M059J (cell line): ENCODE measurements around the gene PIN1. TPM values are rescaled to one million over a fixed set of nuclear protein-coding genes. Genes with fewer than 3 reads are reported as not detected.

Experiments used
- DNase-seq: peaks from one replicate; pipeline ENCODE4 v3.0.0-alpha.2; 2012; ENCODE audit warnings: low read depth
- total RNA-seq: library from RNA; depleted of rRNA; stranded (reverse); fragments of >200 nt; shearing (Covaris generic); gene quantifications from 2 replicates; pipeline ENCODE4 v1.2.3, GENCODE V29; 2014

PIN1 gene
- total RNA-seq, 1 experiment from 2014 or later, result 182 TPM

DNA sequence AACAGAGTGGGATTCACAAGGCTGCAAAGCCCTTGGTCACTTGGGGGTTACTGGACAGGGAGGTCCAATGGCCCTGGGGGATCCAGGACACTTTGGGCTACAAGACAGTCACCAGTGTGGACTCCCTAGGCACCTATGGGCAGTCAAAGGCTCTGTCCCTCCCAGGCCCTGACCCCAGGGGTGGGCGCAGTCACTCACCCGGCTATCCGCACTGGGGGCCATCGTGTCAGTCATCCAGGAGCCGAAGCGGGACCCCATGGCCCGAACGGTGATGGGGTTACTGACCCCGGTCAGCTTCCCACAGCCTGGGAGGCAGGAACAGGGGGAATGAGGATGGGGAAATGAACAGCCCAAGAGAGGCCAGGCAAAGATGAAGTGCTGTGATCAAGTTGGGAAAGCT, 21.5 kb downstream of the PIN1 start:
- DNase-seq, result no peak

DNA sequence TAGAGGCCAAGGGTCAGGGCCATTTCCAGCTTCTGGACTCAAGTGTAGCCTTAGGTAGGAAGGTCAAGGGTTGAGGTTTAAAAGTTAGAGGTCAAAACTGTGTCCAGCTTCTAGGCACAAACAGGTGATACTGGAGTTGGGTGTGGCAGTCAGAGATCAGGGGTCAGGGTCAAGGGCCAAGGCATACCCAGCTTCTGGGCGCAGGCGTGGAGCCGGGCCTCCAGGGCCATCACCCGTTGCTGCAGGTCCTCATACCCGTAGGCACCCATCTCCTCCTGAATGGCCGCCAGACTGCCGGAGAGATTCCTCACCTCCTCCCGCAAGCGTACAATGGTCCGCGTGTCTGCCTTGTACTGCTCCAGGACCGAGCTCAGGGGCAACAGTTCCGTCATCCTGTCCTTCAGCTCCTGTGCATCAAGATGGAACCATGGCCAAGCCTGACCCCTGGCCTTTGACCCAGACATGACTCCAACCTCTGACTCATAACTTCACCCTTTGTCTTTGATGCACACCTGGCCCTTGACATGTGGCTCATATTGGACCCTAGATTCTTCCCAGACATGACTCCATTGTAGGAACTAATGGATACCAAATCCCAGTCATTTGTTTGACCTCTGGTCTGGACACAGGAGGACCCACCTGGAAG, 22.1 kb downstream of the PIN1 start:
- DNase-seq, result no peak

DNA sequence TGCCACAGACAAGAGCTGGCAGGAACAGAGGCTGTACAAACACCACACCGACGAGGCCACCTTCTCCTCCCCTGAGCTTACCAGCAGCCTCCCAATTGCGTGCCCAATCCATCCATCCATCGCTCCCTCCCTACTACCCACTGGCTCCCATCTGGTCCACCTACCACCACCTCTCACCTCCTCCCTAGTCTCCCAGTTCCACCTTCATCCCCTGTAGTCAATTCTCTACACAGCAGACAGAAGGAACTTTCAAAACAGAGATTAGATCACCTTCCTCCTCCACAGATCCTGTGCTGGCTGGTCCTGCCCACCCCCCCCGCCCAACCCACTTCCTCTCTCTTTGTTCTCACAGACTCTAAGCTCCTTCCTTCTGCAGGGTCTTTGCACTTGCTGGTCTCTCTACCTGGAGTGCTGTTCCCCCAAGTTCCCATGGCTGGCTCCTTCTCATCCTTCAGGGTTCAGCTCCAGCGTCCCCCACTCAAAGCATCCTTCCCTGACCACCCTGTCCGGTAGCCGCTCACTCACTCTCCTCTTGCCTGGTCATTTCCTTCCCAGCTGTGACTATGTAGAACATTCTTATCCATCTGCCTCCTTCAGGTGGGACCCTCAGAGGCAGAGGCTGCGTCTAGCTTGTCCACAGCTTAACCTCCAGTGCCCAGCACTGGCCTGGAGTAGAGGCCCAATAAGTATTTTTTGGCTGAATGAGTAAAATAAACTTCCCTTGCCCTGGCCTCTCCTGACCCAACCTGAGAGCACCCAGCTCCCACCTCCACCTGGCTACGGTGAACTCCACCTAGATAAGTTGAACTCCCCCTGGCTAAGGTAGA, 23.0 kb downstream of the PIN1 start:
- no peak for DNase-seq

DNA sequence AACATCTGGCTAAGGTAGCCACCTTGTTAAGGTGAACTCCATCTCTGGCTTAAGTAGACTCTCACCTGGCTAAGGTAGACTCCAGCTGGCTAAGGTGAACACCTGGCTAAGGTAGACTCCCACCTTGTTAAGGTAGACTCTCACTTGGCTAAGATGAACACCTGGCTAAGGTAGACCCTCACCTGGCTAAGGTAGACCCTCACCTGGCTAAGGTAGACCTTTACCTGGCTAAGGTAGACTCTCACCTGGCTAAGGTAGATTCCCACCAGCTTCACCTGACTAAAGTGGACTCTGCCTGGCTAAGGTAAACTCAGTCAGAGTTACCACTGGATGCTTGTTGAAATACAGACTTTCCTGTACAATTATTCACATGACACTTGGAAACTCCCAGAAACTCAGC, 23.6 kb downstream of the PIN1 start:
- no peak for DNase-seq

DNA sequence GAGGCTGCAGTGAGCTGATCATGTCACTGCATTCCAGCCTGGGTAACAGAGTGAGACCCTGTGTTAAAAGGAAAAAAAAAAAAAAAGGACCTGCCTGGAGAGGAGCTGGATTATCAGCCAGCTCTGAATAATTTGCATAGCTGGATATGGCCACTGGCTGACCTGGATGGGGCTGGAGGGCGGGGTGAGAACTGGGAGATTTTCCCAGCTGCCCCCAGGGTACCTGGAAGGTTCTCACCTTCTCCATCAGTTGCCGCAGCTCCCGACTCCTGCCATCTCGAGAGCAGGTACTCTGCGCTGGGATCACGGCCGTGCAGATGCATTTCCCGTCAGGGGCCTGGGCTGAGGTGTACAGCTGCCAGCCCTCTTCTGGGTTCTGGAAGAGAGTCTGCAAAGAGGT, 25.3 kb downstream of the PIN1 start:
- no peak for DNase-seq

DNA sequence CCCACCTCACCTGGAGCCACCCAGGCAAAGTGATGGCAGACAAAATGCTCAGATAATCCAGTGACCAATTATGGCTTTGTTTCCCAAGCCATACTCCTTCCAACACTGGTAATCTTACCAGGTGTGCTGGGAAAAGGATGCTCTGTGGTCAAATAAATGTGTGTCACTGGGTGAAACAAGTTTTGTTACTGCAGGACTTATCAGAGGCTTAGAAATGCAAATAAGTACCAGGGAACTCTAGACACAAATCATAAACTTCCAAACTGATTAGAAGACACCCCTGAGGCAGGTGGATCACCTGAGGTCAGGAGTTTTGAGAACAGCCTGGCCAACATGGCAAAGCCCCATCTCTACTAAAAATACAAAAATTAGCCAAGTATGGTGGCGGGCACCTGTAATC, 26.4 kb downstream of the PIN1 start:
- no peak for DNase-seq

DNA sequence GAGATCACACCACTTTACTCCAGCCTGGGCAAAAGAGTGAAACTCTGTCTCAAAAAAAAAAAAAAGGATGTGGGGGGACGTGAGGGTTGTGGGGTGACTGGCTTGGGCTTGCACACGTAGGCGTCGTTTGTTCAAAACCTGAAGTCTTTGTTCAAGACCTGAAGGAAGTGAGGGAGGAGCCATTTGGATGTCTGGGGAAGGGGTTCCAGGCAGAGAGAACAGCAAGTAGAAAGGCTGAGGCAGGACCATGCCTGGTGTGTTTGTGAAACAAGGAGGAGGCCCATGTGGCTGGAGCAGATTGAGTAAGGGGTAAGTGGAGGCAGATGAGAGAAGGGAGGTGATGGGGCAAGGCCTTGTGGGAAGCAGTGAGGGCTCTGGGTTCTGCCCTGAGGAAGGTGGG, 27.8 kb downstream of the PIN1 start:
- no peak for DNase-seq

DNA sequence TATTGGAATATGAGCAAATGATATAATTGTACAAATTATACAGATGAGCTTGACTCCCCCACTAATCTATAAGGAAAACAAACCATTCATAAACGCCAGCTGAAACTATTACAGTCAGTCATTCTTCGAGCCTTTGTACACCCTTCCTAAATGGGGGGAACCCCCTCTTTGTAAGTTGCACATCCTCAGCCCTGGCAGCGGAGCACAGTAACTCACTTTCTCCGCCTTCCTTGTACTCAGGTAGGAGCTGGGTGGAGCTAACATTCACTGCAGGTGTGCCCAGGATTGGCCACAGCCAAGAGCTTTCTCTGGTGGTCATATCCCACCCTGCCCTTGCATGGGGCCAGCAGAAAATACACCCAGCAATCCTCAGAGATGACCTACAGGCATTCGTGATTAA, 28.6 kb downstream of the PIN1 start:
- DNase-seq, result no peak

DNA sequence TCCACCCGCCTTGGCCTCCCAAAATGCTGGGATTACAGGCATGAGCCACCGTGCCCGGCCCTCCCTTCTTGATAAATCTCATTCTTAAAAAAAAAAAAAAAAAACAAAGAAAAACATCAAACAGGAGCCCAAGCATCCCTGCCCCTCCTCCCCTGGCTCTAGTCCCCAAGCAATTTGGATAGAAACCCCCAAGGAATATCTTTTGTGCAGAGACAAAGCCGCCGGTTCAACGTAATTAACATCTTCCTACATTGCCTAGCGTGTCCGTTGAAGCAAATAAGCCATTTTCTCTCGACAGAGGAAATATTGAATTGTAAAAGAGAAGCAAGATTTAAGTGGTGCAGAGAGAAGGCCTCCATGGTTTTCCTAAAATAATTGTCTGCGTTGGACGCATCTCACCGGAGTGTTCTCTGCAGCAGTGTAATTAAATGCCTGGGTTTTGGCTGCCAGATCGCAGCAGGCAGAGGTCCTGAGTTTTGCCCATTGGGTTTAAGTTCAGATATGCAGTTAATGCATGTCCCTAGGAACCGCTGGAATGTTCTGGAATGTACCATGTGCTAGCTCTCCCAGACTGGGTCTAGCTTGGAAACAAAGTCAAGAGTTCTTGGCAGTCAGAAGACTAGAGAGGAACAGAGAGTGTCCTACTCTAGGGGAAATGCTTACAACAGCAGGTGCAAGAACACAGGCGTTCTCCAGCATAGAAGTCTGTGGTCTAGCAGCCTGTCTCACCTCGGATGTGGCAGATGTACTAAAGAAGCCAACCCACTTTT, 30.8 kb downstream of the PIN1 start:
- DNase-seq, result no peak

DNA sequence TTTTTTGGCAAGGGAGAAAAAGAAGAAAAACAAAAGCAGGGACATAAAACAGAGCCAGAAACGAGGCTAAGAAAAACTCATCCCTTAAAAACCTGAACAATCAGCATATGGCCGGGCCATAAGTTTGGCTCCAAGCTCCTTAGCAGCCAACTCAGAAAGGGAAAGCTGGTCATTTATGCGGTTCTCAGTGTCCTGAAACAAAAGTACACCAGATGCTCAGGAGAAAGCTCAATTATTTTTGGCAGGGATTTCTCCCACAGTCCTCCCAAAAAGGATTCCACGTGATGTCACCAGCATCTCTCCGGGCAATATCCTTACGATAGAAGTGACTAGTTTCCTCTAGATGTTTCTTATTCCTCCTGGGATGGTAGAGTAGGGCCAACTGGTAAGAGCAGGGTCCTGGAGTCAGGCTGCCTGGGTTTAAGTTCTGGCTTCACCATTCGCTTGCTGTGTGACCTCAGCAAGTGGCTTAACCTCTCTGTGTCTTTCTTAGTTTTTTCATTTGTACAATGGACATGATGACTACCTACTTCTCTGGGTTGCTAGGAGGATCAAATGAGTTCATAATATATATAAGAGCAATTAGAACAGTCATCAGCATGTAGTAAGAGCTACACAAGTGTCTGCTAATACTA, 34.0 kb downstream of the PIN1 start:
- DNase-seq, result no peak

DNA sequence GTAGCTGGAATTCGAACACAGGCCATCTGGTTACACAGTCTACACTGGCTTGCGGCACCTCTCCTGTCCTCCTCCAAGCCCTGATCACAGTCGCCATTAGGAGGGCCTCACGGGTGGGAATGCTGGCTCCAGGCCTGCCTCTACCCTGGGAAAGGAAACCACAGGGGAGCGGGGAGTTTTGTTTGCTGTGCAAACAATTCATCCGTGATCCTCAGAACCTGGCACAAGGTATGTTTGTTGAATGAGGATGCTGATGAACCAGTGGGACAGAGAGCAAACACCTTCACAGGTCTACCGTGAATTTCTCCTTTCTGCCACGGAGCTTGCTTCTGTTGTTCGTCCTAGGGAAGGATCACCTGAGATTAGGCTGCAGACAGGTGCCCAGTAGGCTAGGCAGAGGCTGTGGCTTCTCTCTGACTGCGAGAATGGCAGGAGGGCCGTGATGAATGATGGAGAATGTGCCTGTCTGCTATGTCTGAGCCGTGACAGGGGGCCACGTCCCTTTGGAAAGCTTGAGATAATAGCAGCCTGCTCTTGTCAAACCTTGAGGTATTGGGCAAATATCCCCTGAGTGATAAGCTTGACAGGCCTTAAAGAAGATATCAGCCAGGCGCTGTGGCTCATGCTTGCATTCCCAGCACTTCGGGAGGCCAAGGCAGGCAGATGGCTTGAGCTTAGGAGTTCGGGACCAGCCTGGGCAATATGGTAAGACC, 36.7 kb downstream of the PIN1 start:
- no peak for DNase-seq

DNA sequence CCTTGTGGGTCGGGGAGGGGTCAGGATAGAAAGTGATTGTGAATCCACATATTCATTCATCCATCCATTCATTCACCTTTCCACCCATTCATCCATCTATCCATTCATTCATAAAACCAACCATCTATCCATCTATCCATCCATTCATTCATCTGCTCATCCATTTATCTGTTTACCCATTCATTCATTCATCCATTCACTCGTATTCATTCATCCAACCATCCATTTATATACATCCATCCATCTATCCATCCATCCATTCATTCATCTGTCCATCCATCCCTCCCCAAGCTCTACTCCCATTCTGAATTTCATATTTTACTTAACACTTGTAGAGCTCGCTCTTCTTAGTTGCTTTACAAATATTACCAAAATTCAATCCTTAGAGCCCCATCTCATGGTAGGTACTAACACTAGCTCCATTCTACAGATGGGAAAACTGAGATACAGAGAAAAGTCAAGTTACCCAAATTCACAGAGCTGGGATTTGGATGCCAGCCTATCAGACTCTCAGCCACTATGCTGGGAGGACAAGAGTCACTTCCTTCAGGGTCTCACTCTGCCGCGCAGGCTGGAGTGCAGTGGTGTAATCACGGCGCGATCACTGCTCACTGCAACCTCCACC, 37.6 kb downstream of the PIN1 start:
- no peak for DNase-seq

DNA sequence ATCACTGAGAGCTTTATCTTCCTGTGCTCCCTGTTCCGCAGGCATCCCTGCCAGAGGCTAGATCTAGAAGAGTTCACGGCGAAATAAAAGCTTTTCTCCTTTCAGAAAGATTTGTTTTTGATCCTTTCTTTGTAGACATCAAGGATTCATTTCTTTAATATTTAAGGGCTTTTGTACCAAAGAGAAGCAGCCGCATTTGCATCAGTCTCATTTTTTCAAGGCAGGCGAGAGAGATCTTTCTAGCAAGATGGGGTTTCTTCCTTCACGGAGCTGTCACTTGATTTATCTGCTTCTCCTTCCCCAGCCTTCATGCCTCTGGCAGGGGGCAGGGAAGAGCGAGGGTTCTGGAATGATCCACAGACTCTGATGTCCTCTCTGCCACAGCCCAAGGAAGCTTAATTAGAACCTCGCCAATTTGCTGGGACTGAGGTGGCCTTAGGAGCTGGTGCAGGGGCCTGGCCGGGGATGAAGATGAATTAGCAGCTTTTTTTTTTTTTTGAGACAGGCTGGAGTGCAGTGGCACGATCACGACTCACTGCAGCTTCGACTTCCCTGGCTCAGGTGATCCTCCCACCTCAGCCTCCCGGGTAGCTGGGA, 40.0 kb downstream of the PIN1 start:
- DNase-seq, result no peak

DNA sequence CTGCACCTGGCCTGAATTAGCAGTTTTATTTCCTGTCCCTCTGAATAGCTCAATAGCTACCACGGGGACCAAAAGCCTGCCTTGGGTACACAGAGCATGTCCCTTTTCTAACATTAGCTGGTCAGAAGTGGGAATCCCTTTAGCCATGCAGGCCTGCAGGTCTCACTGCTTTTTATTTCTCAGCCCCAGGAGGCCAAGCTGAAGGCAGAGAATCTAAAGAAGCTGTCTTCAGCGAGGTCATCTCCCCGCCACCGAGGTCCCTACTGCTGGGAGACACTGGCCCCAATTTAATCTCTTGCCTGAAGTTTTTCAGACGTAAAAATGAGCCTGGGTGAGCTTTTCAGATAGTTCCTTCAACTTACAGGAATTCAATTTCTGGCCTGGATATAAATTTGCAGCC, 40.7 kb downstream of the PIN1 start:
- no peak for DNase-seq

DNA sequence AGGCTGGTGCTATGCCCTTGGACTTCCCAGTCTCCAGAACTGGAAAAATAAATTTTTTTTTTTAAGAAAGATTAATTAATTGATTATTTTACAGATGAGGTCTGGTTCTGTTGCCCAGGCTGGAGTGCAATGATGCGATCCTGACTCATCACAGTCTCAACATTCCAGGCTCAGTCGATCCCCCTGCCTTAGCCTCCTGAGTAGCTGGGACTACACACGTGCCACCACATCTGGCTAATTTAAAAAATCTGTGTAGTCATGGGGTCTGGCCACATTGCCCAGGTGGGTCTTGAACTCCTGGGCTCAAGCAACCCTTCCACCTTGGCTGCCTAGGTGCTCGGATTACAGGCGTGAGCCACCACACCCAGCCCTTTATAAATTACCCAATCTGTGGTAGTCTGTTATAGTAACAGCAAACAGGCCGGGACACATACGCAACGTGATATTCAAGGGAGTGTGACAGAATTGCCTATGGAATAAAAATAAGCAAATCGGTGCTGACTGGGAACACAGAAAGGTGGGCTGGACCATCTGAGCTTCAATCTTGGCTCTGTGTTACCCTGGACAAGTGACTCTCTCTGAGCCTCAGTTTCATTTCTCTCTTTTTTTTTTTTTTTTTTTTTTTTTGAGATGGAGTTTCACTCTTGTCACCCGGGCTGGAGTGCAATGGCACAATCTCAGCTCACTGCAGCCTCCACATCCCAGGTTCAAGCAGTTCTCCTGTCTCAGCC, 42.8 kb downstream of the PIN1 start:
- DNase-seq, result peak; percentile 60

DNA sequence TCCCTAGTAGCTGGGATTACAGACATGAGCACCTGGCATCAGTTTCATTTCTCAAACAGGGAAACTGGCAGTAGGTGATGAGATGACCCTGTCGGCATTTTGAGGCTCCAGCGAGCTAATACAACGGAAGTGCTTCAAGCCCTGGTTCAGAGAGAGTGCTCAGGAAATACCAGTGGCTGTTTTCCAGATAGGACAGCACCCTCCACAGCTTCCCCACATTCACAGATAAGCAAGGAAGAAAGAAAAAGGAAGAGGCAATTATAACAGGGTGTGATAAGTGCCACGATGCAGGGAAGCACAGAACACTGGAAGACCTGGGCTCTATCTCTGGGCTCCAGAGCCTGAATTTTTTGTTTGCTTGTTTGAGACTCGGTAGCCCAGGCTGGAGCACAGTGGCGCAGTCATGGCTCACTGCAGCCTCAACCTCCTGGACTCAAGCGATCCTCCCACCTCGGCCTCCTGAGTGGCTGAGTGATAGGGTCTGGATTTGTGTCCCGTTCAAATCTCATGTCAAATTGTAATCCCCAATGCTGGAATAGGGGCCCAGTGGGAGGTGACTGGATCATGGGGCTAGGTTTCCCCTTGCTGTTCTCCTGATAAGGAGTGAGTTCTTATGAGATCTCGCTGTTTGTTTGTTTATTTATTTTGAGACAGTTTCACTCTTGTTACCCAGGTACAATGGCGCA, 43.5 kb downstream of the PIN1 start:
- peak; percentile 38 for DNase-seq

DNA sequence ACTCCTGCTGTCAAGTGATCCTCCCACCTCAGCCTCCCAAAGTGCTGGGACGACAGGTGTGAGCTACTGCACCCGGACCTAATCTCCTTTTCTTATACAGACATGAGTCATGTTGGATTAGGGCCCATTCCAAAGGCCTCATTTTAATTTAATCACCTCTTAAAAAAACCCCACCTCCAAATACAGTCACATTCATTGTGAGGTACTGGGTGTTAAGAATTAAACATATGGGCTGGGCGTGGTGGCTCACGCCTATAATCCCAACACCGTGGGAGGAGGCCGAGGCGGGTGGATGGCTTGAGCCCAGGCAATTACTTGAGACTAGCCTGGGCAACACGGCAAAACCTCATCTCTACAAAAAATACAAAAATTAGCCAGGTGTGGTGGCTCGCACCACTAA, 46.6 kb downstream of the PIN1 start:
- peak; percentile 28 for DNase-seq

DNA sequence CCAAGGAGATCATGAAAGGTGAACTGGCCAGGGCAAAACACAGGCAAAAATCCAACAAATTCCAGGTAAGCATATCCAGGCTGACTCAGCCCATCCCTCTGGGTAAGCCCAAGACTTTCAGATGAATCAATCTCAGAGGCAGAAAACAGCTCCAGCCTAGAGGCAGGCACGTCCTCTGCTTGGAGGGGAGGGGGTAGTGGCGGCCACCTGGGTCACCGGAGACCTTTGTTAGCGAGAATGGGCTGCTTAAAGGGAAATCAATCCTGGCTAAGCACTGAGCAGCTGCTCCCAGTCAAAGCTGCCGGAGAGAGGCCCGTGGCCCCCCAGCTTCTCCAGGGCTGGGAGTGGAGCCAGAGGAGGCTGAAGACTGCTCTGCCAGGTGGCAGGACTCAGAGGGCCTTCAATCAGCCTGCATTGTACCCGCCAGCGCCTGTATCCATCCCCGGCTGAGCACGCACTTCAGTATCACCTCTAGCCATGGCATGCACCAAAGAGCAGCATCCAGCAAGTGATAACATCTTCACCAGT, 48.2 kb downstream of the PIN1 start:
- DNase-seq, result peak; percentile 70

DNA sequence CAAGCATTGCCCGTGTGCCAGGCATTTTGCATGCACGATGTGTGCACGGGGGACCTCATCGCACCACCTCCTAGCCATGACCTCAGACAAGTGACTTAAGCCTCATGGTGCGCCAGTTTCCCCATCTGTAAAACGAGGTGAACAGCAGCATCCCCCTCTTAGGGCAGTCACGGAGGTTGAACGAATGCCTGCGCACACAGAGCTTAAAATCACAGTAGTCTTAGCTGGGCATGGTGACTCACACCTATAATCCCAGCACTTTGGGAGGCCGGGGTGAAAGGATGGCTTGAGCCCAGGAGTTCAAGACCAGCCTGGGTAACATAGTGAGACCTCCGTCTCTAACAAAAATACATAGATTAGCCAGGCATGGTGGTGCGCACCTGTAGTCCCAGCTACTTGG, 48.6 kb downstream of the PIN1 start:
- peak; percentile 48 for DNase-seq
